Activated naive CD4-positive, alpha-beta T cell (primary cell): ENCODE data around the gene RAP1B.

Source experiments
- DNase-seq, 4 experiments: peaks; one replicate each; lab custom pipeline; 2025; lab: John Stamatoyannopoulos, UW

The RAP1B gene

DNA sequence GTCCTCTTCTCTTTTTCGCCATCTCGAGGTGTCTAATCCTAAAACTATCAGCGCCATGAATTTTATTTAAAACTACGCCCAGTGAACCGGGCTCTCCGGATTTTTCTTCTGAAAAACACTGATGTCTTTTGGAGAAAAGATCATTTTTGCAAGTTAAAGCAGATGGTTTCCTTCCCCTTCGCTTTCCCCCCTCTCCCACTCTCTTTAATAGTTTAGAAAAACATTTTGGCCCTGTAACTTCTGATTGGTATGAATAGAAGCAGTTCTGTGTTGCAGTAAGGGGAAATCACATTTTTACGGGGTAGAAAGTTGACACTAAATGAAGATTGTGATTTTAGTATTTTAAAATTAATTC is 1.1 kb downstream of the RAP1B start:
- DNase-seq, result no peak

DNA sequence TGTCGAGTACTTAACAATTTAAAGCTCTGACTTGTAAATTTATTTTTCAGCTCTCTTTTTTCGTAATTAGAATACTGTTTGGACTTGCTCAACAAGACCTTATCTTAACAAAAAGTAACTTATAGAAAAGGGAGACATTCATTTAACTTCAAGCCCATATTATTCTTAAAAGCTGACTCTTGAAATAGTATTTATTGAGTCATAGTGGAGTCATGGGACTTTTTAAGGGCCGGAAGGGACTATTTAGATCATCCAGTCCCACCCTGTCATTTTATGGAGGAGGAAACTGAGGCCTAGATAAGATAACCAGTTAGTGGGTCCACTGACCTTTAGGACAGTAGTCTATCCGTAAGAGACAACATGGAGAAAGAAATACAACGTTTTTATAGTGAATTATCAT is 1.5 kb downstream of the RAP1B start:
- no peak for DNase-seq

DNA sequence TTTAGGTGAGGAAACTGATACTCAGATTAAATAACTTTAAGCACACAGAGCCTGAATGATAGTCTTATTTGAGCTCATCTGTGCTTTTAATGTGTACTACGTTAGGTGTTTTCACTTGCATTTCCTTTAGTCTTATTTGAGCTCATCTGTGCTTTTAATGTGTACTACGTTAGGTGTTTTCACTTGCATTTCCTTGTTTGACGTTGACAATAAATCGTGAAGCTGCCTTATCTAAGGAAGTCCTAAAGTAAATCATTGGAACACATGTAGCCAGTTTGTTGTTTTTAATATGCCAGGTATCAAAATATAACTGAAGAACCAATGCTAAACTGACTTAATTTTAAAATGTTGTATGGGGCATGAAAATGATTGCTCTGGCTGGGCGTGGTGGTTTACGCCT is 2.0 kb downstream of the RAP1B start:
- DNase-seq, result no peak

DNA sequence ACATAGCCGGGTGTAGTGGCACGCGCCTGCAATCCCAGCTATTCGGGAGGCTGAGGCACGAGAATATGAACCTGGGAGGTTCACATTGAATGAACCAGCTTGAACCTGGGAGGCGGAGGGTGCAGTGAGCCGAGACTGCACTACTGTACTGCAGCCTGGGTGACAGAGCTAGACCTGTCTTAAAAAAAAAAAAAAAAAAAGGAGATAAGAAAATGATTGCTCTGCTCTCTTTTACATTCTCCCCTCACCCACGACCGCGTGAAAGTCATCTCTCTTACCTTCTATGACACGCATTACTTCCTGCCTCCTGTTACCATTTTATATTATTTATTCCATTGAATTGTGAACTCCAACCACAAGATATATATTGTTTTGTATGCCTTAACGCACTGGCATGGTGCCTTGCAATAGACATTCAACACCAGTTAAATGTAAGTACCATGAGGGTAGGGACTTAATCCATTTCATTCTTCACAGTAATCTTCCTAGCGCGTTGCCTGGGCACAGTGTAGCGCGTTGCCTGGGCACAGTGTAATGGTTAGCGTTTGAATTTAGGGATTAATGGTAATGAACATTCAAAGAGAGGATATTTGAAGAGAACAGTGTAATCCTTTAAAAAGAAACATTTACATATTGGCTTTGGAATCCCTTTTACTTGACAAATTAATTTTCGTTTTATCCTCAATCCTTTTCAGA is 2.7 kb downstream of the RAP1B start:
- DNase-seq, result peak in 1 of 4 experiments; percentile 29

DNA sequence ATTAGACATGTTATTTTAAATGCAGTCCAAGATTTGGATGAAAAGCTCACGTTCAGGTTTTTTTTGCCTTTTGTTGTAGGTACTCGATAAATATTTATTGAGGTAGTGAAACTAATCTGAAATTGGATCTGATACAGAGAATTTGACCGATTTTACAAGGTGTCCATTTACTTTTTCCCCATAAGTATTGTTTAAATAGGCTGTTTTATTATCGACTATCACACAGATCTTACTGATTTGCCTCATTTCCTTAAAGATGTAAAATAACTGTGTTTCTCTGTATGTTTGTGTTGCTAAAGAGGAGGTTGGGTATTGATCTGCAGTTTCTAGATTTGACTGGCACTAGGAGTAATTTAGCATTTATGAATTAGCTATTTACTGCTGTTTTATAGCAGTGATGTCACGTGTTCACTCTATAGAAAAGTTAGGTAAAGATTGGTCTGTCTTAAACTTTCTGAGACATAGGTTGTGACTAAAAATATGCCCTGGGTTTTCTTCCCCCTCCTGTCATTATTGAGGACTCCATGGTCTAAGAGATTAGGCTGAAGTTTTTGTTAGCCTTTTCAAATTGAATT is 3.5 kb downstream of the RAP1B start:
- DNase-seq, result no peak

DNA sequence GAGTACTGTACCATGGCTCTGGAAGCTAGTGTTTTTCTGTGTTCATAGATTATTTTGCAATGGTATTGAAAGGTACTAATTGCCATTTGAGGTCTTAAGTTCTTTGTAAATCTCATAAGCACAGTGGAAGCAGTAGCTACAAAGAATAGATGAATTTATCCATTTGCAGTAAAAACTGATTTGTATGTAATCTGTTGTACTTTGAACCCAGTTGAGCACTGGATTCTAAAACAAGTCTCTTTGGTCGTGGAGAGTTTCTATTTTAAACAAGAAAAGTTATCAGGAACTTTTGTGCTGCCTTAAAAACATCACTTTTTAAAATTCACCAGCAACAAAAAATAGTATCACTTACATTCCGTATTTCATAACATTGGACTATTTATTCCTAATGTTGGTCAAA is 4.1 kb downstream of the RAP1B start:
- no peak for DNase-seq

DNA sequence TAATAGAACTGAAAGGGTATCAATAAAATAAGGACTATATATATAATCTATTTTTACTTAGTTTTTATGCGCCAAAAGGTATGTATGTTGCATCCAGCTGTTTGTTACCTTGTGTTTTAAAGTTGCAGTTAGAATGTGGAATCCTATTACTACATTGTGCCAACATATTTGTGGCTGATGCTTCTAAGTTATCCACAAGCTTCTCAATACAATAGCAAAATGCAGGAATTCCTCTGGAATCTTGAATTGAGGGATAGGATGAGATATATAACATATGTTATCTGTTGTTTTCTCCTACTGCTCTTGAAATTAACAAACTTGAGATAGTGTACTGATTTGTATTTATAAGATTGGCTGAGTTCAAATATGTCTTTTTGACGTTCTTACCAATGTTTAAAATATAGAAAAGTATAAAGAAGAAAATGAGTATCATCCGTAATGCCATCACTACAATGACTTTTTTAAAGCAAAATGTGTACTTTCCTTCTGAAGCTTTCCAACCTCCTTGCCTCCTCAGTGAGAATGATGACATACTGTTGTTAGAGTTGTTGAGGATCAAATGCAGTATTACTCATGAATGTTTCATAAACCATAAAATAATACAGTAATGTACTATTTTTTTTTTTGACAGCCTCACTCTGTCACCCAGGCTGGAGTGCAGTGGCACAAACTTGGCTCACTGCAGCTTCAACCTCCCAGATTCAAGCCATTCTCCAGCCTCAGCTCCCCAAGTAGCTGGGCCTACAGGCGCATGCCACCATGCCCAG is 6.6 kb downstream of the RAP1B start:
- DNase-seq, result no peak

DNA sequence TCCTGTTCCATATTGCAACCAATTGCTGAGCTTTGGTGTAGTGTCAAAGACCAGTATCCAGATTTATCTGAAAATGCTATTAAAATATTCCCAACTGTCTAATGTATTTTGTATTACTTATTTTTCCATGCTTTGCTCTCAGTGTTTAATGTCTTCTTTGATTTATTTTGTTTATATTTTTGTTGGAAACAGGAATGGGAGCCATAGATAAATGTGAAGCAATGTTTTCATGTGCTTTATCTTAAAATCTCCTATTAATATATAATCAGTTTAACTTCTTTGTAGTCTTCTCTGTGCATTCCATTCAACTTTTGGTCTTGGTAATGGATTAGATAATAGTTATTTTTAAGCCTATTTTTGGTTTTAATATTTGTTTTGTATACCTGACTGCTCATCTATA is 8.8 kb downstream of the RAP1B start:
- DNase-seq, result no peak

DNA sequence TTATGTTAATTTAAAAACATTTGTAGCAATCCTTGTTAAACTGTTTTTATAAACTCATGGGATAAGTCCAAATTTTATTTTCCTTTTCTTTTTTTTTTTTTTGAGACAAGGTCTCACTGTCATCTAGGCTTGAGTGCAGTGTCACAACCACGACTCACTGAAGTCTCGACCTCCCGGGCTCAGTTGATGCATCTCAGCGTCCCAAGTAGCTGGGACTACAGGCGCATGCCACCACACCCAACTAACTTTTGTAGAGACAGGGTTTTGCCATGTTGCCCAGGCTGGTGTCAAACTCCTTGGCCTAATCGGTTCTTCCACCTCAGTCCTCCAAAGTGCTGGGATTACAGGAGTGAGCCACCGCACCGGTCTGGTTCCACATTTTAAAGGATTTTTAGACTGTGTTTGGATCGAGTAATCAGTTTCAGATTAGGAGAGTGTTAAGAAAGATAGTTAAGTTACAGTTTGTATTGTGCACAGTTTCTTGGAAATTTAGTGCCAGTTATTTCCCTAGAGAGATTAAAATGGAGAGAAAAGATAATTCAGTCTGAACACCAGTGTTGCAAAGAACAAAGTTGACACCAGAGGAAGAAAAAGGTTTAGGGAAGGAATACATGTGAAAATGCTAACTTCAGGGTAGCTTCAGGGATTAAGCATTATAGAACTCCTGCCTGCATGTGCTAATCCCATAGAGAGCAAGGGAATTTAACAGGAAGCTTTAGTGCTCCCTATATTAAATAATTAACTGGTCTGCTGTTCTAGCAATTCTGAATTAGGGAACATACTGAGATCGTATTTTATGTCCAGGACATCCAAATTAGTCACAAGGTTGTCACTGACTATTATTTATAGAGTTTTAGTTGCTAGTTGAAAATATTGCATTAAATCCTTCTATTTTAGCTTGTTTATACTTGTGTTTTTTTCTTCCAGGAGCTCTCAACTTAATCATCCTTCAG is 10.1 kb downstream of the RAP1B start:
- no peak for DNase-seq

DNA sequence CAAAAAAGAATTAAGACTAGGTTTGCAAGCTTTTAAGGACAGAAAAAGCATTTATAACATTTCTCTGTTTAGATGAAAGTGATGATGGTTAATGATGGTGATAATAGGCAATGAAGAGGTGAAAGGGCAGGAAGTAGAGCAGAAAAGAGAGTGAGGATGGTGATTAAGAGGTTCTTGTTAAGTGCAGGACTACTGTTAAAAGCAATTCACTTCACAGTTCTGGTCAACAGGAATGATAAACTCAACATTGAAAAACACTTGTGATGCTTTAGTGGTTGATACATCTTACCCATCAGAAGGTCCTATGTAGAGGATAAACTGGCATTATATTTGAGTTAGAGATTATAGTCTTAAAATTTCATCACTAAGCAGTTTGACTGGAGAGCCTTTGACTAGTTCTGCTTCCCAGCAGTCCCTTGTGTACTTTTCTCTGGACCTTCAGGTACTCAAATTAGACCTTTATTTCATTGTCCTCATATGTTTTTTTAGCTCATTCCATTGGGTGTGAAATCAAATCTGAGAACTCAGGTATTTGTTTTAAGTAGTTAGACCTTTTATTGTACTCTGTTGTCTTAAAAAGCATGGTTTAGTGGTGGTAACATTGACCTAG is 10.9 kb downstream of the RAP1B start:
- no peak for DNase-seq

DNA sequence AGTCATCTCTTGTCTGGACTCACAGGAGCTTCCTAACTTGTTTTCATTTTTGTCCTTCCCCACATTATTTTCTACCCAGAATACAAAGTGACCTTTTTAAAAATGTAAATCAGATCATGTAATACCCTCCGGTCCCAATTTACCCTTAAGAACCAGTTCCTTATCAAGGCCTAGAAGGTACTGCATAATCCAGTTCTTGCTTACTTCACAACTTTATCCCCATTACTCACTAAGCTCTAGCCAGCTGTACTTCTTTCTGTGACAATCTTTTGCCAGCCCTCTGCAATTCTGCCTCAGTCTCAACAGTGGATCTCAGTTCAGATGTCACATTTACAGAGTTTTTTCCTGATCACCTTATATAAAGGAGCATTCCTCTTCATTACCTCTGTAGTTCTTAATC is 11.6 kb downstream of the RAP1B start:
- DNase-seq, result no peak

DNA sequence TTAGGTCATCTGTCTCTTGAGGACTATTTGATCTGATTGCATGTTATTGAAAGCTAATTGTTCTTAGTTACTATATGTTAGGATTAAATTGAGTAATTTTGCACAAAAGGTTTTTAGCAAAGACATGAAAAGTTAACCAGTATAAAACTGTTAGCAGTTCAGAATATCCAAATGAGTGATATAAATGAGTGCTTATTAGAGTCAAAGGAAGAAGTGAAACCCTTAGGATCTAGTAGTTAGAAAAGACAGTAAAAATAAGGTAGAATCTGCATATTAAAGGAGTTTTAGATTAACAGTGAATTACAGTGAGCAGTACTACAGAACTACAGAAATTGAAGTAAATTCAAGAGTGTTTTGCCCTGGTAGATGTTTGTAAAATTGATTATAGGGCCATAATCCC is 12.4 kb downstream of the RAP1B start:
- no peak for DNase-seq

DNA sequence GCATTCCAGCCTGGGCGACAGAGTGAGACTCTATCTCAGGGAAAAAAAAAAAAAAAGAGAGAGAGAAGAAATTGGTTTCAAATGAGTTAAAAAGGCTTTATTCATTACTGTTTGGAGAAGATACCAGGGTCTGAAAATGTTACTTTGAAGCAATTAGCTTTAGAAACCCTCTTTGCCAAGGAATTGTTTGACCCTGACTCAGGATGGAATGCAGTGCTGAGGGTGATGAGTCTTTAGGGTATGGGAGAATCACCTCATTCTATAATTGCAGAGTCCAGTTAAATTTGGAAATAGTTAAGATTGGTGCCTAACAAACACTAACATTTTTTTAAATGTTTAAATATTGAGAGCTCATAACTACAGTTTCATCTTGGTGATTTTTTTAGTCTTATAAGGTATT is 13.3 kb downstream of the RAP1B start:
- no peak for DNase-seq

DNA sequence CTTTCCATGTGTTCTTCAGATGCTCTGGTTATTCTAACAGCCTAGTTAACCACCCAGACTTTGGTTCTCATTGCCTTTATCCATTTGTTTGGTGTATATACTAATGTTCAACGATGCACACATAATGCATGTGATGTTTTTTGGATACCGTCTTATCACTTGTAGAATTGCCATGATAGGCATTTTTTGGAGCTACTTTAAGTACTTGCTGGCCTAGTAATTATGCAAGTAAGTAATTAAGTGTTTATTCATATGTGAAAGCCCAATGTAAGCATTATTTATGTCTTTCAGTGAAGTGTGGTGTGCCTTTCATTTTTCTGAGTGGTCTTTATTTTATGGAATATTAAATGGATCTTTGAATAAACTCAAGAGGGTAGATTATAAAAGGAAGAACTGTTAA is 14.2 kb downstream of the RAP1B start:
- no peak for DNase-seq

DNA sequence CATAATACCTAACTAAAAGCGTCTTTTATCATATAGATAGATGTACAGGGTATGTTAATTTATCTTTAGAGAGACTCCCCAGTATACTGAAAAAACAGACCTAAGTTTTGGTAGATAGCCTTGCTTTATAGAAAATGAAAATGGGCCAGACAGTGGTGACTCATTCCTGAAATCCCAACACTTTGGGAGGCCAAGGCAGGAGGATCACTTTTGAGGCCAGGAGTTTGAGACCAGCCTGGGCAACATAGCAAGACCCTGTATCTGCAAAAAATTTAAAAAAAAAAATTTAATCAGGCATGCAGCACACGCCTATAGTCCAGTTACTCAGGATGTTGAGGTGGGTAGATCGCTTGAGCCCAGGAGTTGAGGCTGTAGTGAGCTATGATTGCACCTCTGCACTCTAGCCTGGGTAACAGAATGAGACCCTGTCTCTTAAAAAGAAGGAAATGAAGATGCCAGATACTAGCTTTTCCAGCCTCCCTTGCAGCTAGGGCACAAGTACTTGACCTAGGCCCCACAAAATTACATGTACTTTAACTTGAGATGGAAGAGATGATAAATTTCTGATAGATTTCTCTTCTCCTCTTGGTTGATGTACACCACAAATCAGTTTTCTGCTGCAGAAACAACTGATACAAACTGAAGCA is 17.1 kb downstream of the RAP1B start:
- no peak for DNase-seq

DNA sequence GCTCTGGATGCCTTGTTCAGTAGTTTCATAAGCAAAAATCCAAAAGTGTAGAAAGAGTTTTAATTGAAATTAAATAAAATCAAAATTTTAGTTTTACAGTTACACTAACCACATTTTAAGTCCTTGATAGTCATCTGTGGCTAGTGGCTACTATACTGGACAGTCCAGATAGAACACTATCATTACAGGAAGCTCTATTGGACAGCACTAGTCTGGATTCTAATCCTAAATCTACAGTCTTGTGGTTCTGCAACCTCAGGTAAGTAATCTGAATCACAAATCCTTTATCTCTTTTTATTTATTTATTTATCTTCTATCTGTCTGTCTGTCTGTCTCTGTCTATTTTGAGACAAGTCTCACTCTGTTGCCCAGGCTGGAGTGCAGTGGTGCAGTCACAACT is 18.0 kb downstream of the RAP1B start:
- DNase-seq, result no peak

DNA sequence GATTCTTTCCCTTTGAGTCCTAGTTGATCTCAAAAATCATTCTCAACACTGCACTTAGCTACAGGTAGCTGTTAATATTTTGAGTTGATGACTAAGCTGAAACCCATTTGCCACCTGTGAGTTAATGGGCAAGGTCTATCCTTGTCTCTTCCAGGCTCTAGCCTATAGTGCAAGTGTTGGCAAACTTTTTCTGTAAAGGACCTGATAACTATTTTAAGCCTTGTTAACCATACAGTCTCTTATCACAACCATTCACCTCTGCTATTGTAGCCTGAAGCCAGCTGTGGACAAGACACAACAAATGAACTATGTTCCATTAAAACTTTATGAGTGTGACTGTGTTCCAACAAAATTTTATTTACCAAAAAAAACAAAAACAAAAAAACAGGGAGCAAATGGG is 19.4 kb downstream of the RAP1B start:
- DNase-seq, result no peak

DNA sequence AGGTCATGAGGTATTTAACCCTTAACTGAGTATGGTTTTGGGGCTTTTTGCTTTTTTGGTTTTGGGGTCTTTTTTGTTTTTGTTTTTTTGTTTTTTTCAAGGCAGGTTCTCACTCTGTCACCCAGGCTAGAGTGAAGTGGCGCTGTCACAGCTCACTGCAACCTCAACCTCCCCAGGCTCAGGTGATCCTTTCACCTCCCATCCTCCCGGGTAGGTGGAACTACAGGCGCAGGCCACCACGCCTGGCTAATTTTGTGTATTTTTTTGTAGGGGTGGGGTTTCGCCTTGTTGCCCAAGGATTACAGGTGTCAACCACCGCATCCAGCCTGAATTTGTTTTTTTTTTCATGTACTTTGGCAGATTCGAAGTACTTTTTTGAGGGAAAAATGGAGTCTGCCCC is 19.9 kb downstream of the RAP1B start:
- no peak for DNase-seq

DNA sequence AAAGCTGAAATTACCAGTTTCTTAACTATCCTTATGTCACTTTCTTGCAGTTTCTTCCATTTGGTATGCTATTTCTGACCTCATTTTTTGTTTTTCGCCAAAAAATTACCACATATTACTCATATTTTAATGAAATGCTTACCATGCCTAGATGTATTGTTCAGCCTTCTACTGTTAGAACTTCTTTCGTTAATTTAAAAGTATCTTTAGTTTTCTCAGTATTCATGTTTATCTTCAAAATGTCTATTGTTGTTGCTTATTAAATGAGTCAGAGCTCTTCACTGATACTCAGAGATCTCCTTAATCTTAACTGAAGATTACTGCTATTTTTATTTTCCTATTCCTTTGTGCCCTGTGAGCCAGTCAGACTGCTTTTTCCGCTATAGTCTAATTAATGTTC is 20.5 kb downstream of the RAP1B start:
- no peak for DNase-seq

DNA sequence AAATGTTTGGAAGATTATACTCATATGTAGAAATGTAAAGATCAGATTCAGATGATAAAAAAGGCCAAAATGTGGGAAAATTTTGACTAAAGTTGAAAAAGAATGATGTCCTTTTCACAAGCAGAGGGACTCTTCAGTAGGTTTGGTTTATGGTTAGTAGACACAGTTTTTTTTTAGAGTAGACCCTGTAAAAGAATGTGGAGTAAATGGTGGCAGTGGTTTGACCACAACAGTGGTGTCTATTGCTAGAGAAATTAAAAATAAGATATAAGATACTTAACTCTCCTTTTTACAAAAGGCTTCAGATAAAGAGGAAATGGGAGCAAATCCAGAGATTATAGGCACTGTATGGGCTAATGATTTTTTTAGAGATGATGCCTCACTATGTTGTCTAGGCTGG is 21.8 kb downstream of the RAP1B start:
- no peak for DNase-seq
